Measurements from ENCODE around the gene SLC12A5.

SLC12A5 gene

GRCh38 chr20:46049190-46049589 lies 20.2 kb downstream of the SLC12A5 start:
- no peak overlapping the region for H3K18ac ChIP-seq (ENCODE audit: low read length)
- H3K36me3 ChIP-seq (ENCODE audit: control insufficient read depth, insufficient read depth, low read length) = no peaks in the 10 kb centered on the region
- no peak overlapping the region for H4K5ac ChIP-seq (ENCODE audit: low read length)
- H3K9ac ChIP-seq (ENCODE audit: low read length) = no peak overlapping the region
- no peaks in the 10 kb centered on the region for H3K4me1 ChIP-seq (ENCODE audit: control insufficient read depth, low read depth, low read length)
- H3K4me3 ChIP-seq (ENCODE audit: low read length) = no peak overlapping the region
- no peak overlapping the region for H3K4ac ChIP-seq (ENCODE audit: low read depth, low read length)
- H3K79me2 ChIP-seq (ENCODE audit: control insufficient read depth, insufficient read depth, low read length) = no peaks in the 10 kb centered on the region
- 100% methylated on average over 3 of the region's 4 CpGs for WGBS (ENCODE audit: extremely low coverage, insufficient coverage, low lambda C conversion rate)
- H3K27ac ChIP-seq (ENCODE audit: low read depth, low read length) = no peak overlapping the region
- H3K23ac ChIP-seq (ENCODE audit: low read length) = no peak overlapping the region
- H4K8ac ChIP-seq (ENCODE audit: low read depth, low read length) = no peak overlapping the region
- H3K56ac ChIP-seq (ENCODE audit: low read length) = no peak overlapping the region
- H2BK120ac ChIP-seq (ENCODE audit: low read depth, low read length) = no peak overlapping the region
- no peak overlapping the region for H2AK5ac ChIP-seq (ENCODE audit: low read length)
- no peaks in the 10 kb centered on the region for H3K79me1 ChIP-seq (ENCODE audit: low read length)
- no peak overlapping the region for H2BK15ac ChIP-seq (replicated peaks; ENCODE audit: low read depth)
- no peak overlapping the region for H2BK5ac ChIP-seq (ENCODE audit: low read length)
- no peak for DNase-seq
- no peaks in the 10 kb centered on the region for H3K27me3 ChIP-seq (ENCODE audit: insufficient read depth, low read length, poor library complexity)
- H3K4me2 ChIP-seq (ENCODE audit: low read length) = no peak overlapping the region

DNA sequence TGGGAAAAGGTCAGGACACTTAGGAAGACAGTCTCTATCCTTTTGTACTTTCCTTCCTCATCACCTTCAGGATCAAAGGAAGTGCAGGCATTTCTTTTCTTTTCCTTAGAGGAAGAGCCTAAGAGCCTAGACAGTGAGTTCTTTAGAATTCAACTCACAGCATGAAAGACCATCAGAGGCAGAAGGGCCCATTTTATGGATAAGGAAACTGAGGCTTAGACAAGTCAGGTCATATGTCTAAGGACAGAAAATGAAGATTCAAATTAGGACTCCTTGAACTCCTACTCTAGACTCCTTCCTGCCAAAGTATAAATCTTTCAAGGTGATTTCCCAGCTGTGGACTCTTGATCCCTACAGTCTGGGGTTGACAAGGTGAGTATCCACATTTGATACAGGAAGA lies 20.8 kb downstream of the SLC12A5 start:
- Histone ChIP-seq H4K5ac (ENCODE audit: low read length) (no peak overlapping the region), H3K4me3 (ENCODE audit: low read length) (no peak overlapping the region), H3K4me1 (ENCODE audit: control insufficient read depth, low read depth, low read length) (no peaks in the 10 kb centered on the region), H2AK5ac (ENCODE audit: low read length) (no peak overlapping the region), H2BK120ac (ENCODE audit: low read depth, low read length) (no peak overlapping the region), H3K27me3 (ENCODE audit: insufficient read depth, low read length, poor library complexity) (no peaks in the 10 kb centered on the region), H3K79me1 (ENCODE audit: low read length) (no peaks in the 10 kb centered on the region), H3K9ac (ENCODE audit: low read length) (no peak overlapping the region), H3K4me2 (ENCODE audit: low read length) (no peak overlapping the region), H3K27ac (ENCODE audit: low read depth, low read length) (no peak overlapping the region), H2BK15ac (replicated peaks; ENCODE audit: low read depth) (no peak overlapping the region), H2BK5ac (ENCODE audit: low read length) (no peak overlapping the region), H4K8ac (ENCODE audit: low read depth, low read length) (no peak overlapping the region), H3K79me2 (ENCODE audit: control insufficient read depth, insufficient read depth, low read length) (no peaks in the 10 kb centered on the region), H3K56ac (ENCODE audit: low read length) (no peak overlapping the region), H3K4ac (ENCODE audit: low read depth, low read length) (no peak overlapping the region), H3K23ac (ENCODE audit: low read length) (no peak overlapping the region), H3K18ac (ENCODE audit: low read length) (no peak overlapping the region), H3K36me3 (ENCODE audit: control insufficient read depth, insufficient read depth, low read length) (no peaks in the 10 kb centered on the region)
- DNase-seq = no peak

GRCh38 chr20:46050444-46050843 lies 21.4 kb downstream of the SLC12A5 start:
- DNase-seq = no peak
- Histone ChIP-seq H3K36me3 (ENCODE audit: control insufficient read depth, insufficient read depth, low read length) (no peaks in the 10 kb centered on the region), H3K23ac (ENCODE audit: low read length) (no peak overlapping the region), H3K27me3 (ENCODE audit: insufficient read depth, low read length, poor library complexity) (no peaks in the 10 kb centered on the region), H3K4ac (ENCODE audit: low read depth, low read length) (no peak overlapping the region), H2AK5ac (ENCODE audit: low read length) (no peak overlapping the region), H2BK15ac (replicated peaks; ENCODE audit: low read depth) (no peak overlapping the region), H3K18ac (ENCODE audit: low read length) (no peak overlapping the region), H4K8ac (ENCODE audit: low read depth, low read length) (no peak overlapping the region), H3K4me1 (ENCODE audit: control insufficient read depth, low read depth, low read length) (no peaks in the 10 kb centered on the region), H3K79me1 (ENCODE audit: low read length) (no peaks in the 10 kb centered on the region), H3K56ac (ENCODE audit: low read length) (no peak overlapping the region), H3K27ac (ENCODE audit: low read depth, low read length) (no peak overlapping the region), H3K4me3 (ENCODE audit: low read length) (no peak overlapping the region), H2BK5ac (ENCODE audit: low read length) (no peak overlapping the region), H3K79me2 (ENCODE audit: control insufficient read depth, insufficient read depth, low read length) (no peaks in the 10 kb centered on the region), H2BK120ac (ENCODE audit: low read depth, low read length) (no peak overlapping the region), H3K9ac (ENCODE audit: low read length) (no peak overlapping the region), H4K5ac (ENCODE audit: low read length) (no peak overlapping the region), H3K4me2 (ENCODE audit: low read length) (no peak overlapping the region)
- WGBS (ENCODE audit: extremely low coverage, insufficient coverage, low lambda C conversion rate) = no CpG with 5 or more reads among the region's 10 CpGs

DNA sequence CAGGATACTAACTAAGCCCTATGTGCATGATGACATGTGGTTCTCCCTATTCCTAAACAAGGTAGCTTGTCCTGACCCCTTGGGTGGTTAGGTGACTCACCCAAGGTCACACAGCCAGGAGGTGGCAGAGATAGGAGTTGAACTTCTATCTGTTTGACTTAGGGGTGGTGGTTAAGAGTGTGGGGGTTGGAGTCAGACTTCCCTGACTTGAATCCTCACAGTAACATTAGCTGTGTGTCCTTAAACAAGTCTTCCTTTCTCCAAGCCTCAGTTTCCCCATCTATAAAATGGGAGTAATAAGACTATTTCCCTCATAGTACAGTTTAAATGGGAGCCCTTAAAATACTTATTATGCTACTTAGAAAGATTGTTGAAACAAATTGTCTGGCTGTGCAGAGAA lies 21.9 kb downstream of the SLC12A5 start:
- no peaks in the 10 kb centered on the region for H3K36me3 ChIP-seq (ENCODE audit: control insufficient read depth, insufficient read depth, low read length)
- H3K4ac ChIP-seq (ENCODE audit: low read depth, low read length) = no peak overlapping the region
- no peaks in the 10 kb centered on the region for H3K27me3 ChIP-seq (ENCODE audit: insufficient read depth, low read length, poor library complexity)
- no peak overlapping the region for H2BK15ac ChIP-seq (replicated peaks; ENCODE audit: low read depth)
- no peak overlapping the region for H3K27ac ChIP-seq (ENCODE audit: low read depth, low read length)
- no peaks in the 10 kb centered on the region for H3K79me1 ChIP-seq (ENCODE audit: low read length)
- no peak overlapping the region for H3K9ac ChIP-seq (ENCODE audit: low read length)
- no peaks in the 10 kb centered on the region for H3K79me2 ChIP-seq (ENCODE audit: control insufficient read depth, insufficient read depth, low read length)
- no peak overlapping the region for H3K4me2 ChIP-seq (ENCODE audit: low read length)
- no peak for DNase-seq
- H2AK5ac ChIP-seq (ENCODE audit: low read length) = no peak overlapping the region
- no peaks in the 10 kb centered on the region for H3K4me1 ChIP-seq (ENCODE audit: control insufficient read depth, low read depth, low read length)
- no peak overlapping the region for H3K56ac ChIP-seq (ENCODE audit: low read length)
- no peak overlapping the region for H3K23ac ChIP-seq (ENCODE audit: low read length)
- H3K4me3 ChIP-seq (ENCODE audit: low read length) = no peak overlapping the region
- no peak overlapping the region for H2BK120ac ChIP-seq (ENCODE audit: low read depth, low read length)
- H3K18ac ChIP-seq (ENCODE audit: low read length) = no peak overlapping the region
- H2BK5ac ChIP-seq (ENCODE audit: low read length) = no peak overlapping the region
- H4K5ac ChIP-seq (ENCODE audit: low read length) = no peak overlapping the region
- no peak overlapping the region for H4K8ac ChIP-seq (ENCODE audit: low read depth, low read length)

DNA sequence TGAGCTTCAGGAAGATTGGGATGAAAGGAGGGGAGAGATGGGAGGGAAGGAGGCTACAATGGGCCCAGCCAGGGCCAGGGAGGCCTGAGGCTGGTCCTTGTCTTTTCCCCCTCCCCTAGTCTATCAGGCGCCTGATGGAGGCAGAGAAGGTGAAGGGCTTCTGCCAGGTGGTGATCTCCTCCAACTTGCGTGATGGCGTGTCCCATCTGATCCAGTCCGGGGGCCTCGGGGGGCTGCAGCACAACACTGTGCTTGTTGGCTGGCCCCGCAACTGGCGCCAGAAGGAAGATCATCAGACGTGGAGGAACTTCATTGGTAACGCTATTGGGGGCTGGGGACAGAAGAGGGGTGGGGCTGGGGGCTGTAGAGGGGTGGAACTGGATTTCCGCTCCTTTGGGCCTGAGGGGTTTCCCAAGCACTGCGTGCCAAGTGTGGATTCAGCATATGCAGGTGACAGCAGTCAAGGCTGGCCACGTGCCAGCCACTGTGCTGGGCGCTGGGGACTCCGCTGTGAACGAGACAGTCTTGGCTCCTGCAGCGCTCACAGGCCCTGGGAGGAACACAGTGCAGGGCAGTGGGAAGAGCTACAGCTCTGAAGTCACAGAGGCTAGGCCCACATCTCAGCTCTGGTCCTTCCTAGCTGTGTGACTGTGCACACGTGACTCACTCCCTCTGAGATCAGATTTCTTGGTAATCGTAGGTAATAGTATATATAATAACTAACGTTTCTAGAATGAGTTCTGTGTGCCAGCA lies 22.7 kb downstream of the SLC12A5 start:
- H3K79me2 ChIP-seq (ENCODE audit: control insufficient read depth, insufficient read depth, low read length) = no peaks in the 10 kb centered on the region
- no peaks in the 10 kb centered on the region for H3K36me3 ChIP-seq (ENCODE audit: control insufficient read depth, insufficient read depth, low read length)
- H2BK5ac ChIP-seq (ENCODE audit: low read length) = no peak overlapping the region
- no peak overlapping the region for H3K4ac ChIP-seq (ENCODE audit: low read depth, low read length)
- H3K18ac ChIP-seq (ENCODE audit: low read length) = no peak overlapping the region
- no peak overlapping the region for H2BK15ac ChIP-seq (replicated peaks; ENCODE audit: low read depth)
- no peak overlapping the region for H3K9ac ChIP-seq (ENCODE audit: low read length)
- WGBS (ENCODE audit: extremely low coverage, insufficient coverage, low lambda C conversion rate) = no CpG with 5 or more reads among the region's 19 CpGs
- no peak overlapping the region for H2AK5ac ChIP-seq (ENCODE audit: low read length)
- H3K4me1 ChIP-seq (ENCODE audit: control insufficient read depth, low read depth, low read length) = no peaks in the 10 kb centered on the region
- H3K4me3 ChIP-seq (ENCODE audit: low read length) = no peak overlapping the region
- H3K27me3 ChIP-seq (ENCODE audit: insufficient read depth, low read length, poor library complexity) = peaks cover under 1% of the 10 kb centered on the region
- H4K8ac ChIP-seq (ENCODE audit: low read depth, low read length) = no peak overlapping the region
- H3K56ac ChIP-seq (ENCODE audit: low read length) = no peak overlapping the region
- H3K27ac ChIP-seq (ENCODE audit: low read depth, low read length) = no peak overlapping the region
- H3K23ac ChIP-seq (ENCODE audit: low read length) = no peak overlapping the region
- no peak overlapping the region for H2BK120ac ChIP-seq (ENCODE audit: low read depth, low read length)
- no peak overlapping the region for H4K5ac ChIP-seq (ENCODE audit: low read length)
- DNase-seq = no peak
- H3K79me1 ChIP-seq (ENCODE audit: low read length) = no peaks in the 10 kb centered on the region
- no peak overlapping the region for H3K4me2 ChIP-seq (ENCODE audit: low read length)

GRCh38 chr20:46053416-46053815 lies 24.4 kb downstream of the SLC12A5 start:
- Histone ChIP-seq H3K36me3 (ENCODE audit: control insufficient read depth, insufficient read depth, low read length) (no peaks in the 10 kb centered on the region), H3K79me2 (ENCODE audit: control insufficient read depth, insufficient read depth, low read length) (no peaks in the 10 kb centered on the region), H4K5ac (ENCODE audit: low read length) (no peak overlapping the region), H3K9ac (ENCODE audit: low read length) (no peak overlapping the region), H2BK5ac (ENCODE audit: low read length) (no peak overlapping the region), H3K27ac (ENCODE audit: low read depth, low read length) (no peak overlapping the region), H3K4me2 (ENCODE audit: low read length) (no peak overlapping the region), H2AK5ac (ENCODE audit: low read length) (no peak overlapping the region), H3K56ac (ENCODE audit: low read length) (no peak overlapping the region), H2BK120ac (ENCODE audit: low read depth, low read length) (no peak overlapping the region), H3K18ac (ENCODE audit: low read length) (no peak overlapping the region), H2BK15ac (replicated peaks; ENCODE audit: low read depth) (no peak overlapping the region), H4K8ac (ENCODE audit: low read depth, low read length) (no peak overlapping the region), H3K27me3 (ENCODE audit: insufficient read depth, low read length, poor library complexity) (peaks cover 12% of the 10 kb centered on the region), H3K4me3 (ENCODE audit: low read length) (no peak overlapping the region), H3K23ac (ENCODE audit: low read length) (no peak overlapping the region), H3K4ac (ENCODE audit: low read depth, low read length) (no peak overlapping the region), H3K79me1 (ENCODE audit: low read length) (no peaks in the 10 kb centered on the region), H3K4me1 (ENCODE audit: control insufficient read depth, low read depth, low read length) (peaks cover 2% of the 10 kb centered on the region)
- WGBS (ENCODE audit: extremely low coverage, insufficient coverage, low lambda C conversion rate) = no CpG with 5 or more reads among the region's 8 CpGs
- no peak for DNase-seq

Data from mesendoderm (in vitro differentiated cells).